Activated CD8-positive, alpha-beta memory T cell treated with anti-CD3 and anti-CD28 coated beads, Interleukin-2, amount 50 U/mL, for 4 hours (primary cell): ENCODE results near the gene STARD9.
"Not testable (repeated sequence)": the region's sequence is repeated elsewhere in the genome, so short reads cannot be mapped to it uniquely, and the experiment has no call there.

ENCODE experiments used
- DNase-seq: peaks from one replicate; pipeline ENCODE4 v3.0.0-alpha.2; 2020

Gene STARD9

DNA sequence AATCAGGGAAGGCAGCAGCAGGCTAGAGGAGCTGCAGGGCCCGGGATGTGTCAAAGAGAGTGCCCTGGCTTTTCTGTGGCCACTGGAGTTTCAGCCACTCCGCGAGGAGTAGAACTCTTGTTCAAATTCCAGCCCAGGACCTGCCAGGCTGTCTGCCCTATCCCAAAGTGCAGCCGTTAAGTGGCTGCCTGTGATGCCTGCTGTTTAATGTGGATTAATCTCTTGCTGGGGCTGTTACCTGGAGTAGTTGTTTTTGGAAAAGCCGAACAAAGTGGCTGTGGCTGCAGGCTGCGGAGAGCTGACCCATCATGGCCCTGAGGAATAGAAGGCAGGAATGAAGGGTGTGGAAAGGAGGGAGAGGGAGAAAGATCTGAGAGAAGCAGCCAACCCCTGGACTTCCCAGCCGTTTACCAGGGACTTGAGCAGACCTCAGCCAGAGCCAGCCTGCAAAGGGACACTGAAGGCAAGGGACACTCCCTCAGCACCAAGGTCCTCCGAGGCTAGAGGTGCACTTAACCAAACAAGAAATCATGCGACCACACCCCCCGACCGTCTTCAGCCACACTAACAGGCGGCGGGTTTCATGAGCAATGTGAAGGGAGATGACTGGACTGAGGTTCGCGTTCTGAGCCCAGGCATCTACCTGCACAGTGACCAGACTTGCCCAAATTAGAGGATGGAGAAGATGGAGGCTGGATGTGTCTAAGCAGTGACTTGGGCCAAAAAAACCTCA lies 156.9 kb downstream of the STARD9 start:
- DNase-seq: no peak

DNA sequence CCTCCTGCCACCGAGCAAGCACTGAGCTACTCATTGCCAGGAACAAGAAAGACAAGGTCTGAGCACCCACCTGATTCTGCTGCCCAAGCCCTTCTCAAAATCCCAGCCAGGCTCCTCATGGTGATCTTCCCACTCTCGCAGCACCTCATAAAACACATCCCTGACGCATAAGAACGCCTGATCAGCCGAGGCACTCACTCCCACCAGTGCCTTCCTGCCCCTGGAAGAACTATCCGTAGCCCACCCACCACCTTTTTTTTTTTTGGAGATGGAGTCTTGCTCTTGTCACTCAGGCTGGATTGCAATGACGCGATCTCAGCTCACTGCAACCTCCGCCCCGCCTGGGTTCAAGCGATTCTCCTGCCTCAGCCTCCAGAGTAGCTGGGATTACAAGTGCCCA lies 157.6 kb downstream of the STARD9 start:
- DNase-seq: no peak

DNA sequence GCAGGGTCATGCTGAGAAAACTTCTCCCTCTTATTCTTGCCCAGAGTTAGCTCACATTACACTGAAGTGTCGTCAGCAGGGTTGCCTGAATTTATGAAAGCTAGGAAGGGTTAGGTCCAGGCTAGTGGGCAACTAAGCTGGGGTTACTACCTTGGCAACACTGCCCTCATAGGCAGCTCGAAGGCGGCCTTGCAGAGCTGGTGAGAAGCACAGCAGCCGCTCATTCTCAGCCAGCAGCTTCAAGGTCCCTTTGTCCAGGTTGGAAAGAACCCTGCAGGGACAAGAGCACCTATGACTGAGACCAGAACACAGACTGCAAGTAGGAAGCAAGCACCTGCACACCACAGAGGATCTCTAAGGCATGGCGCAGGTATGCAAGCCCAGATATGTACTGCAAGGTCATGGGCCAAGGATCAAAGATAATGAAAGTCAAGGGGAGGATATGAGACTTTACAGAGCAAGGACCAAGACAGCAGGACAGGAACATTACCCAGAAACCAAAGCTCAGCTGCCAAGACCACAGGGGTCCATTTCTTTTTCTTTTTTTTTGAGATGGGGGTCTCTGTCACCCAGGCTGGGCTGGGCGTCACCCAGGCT lies 158.8 kb downstream of the STARD9 start:
- DNase-seq: no peak

DNA sequence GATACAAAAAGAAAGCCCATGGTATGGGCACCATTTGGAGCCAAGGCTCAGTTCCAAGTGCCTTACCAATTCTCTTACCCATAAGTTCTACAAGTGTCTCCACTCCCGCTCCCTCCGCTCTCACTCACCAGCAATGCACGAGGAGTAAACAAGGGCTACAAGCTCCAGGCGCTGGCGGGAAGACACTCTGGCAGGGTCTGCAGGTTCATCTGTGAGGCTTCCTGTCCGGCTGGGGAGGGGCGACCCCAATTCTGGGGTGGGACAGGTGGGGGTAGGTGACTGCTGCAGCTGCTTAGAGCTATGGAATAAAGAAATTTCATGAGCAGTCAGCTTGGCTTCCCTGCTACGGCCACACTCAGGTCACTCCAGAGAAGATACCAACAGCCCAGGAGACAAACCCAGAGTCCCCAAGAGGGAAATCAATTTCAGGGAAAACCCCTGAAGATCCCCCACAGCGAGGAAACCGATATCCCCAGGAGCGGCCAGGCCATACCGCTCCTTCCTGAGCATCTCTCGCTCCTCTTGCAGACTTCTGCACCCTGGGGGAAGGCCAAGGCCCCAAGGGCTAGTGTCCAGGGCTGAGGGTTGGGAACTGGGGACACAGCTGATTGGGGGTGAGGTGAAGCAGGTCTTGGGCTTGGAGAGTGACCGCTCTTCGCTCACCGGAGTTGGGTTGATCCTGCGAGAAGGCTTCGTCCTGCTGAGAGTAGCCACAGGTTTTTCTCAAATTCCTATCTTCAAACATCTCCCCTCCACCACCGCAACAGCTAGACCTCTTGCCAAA lies 160.2 kb downstream of the STARD9 start:
- no peak for DNase-seq

DNA sequence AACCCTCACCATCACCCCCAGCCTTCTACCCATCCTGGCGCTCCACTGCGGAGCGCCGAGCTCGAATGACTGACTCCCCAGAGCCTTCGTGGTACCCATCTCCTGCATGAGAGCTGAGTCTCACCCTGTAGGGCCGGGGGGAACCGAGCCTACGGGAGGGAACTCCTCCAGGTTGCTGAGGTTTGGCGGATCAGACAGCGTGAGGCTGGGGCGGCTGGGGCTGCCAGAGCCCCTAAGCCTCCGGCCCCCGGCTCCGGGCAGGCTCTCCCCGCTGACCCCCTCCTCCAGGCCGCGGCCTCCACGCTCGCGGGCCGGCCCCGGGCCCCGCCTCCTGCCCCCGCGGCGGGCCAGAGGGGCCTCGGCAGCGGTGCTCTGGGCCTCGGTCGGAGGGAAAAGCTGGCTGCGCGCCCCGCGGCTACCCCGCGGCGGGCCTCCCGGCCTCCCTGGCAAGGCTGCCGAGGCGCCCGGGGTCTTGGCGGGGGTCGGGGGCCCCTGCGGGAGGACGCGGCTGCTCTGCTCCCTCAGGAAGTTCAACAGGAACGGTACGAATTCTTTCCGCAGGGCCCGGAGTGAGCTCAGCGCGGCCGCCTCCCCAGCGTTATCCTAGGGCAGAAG lies 160.9 kb downstream of the STARD9 start:
- no peak for DNase-seq

DNA sequence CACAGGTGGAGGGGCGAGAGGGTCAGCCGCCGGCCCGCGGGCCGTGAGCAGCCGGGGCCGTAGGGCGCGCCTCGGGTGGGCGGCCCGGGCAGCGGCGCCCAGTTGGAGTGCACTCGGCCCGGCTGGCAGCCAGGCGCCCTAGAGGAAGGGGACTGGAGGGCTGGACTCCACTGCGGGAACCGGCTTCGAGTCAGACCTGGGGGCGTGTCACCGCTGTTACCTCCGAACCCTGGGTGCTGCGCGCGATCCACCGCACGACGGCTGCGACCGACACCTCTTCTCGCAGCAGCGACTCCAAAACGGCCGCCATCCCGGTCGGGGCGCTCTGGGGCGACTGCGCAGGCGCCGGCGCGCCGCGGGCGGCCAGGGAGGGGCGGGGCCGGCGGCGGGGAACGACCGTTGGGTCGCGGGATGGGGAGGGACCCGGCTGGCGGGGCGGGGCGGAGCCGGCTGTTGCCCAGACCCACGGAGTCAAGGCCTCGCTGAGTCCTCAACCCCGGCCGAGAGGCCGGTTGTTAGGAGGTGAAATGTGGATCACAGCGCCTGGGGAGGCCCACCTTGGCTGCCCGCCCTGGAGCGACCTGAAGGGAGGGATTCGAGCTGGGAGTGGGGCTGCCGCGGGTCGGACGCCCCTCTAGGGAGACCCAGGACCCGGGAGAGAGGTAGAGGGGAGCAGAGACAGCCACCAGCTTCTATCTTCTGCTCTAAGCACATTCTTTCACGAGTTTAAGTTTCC lies 161.6 kb downstream of the STARD9 start, which contains the start of gene CDAN1:
Gene CDAN1 (minus strand): TSS at position 336 of the 736 bp plus-strand sequence. CDS start 26 bp downstream, at position 310.
- DNase-seq: peak; percentile 93

DNA sequence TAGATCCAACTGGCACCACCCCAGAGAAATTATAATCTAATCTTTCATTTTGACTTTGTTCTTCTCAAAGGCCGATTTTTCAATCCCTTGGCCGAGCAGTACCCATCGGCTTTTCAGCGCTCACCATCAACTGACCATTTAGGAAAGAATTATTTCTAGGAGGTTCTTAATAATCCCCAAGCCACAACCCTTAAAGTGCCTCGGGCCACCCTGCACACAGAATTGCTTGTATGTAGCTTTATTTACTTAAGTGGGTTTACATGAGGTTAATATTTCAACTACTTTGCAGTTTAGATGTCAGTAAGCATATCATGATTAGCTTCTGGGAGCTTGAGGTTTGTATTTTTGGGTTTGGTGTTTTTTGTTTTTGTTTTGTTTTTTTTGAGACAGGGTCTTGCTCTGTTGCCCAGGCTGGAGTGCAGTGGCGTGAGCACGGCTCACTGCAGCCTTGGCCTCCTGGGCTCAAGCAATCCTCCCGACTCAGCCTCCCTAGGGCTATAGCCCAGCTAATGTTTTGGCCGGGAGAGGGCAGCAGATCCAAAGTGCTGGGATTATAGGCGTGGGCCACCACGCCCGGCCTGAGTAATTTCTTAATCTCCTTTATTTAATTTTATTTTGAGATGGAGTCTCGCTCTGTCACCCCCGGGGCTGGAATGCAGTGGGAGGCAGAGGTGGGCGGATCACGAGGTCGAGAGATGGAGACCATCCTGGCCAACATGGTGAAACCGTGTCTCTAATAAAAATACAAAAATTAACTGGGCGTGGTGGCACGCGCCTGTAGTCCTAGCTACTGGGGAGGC lies 162.3 kb downstream of the STARD9 start:
- DNase-seq: no peak

DNA sequence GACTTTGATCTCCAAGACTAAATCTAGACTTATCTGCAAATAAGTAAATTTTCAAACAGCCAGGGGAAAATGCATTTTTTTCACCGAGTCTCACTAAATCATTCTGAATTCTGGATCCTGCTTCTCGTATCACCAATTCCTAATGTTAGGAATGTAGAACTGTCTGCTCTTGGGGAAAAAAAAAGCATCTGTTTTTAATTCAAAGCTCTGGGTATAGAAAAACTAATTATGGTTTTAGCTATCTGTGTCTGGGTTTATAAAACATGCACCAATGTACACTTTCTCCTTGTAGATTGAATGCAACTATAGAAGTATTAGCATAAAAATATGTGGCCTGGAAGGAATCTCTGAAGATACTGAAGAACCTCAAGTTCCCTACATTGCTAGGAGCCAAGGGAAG lies 166.3 kb downstream of the STARD9 start:
- DNase-seq: no peak

DNA sequence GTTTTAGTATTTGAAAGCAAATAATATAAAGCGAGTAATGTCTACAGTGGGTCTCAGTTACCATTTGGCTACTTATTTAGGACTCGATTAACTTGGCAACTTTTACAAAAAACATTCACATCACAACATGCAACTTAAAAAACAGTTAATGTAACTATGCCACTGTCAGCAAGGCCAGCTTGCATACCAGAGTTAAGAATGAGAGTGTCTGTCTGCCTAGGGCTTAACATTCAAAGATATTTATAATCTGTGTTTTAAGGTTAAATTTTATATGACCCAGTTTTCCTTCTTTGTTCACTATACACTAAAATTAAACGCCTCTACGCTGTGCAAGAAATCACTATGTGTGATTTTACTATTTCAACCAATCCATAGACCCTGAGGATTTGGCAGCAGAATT lies 166.7 kb downstream of the STARD9 start:
- no peak for DNase-seq

DNA sequence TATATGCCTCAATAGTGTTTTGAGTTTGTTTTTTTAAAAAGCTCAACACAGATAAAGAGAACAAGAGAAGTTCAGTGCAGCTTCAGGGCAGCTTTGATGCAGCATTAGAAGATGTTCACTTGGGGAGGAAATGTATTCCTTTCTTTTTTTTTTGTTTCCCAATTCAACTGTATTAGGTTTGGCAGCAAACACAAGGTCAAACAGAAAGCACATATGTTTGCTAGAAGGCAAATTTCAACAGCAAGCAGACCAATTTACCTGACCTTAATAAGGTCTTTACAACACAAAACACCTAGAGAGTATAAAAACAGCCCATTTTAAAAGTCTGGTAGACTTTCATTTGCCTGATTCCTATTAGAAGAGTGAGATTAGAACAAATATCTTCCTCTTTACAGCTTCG lies 168.8 kb downstream of the STARD9 start:
- no peak for DNase-seq

DNA sequence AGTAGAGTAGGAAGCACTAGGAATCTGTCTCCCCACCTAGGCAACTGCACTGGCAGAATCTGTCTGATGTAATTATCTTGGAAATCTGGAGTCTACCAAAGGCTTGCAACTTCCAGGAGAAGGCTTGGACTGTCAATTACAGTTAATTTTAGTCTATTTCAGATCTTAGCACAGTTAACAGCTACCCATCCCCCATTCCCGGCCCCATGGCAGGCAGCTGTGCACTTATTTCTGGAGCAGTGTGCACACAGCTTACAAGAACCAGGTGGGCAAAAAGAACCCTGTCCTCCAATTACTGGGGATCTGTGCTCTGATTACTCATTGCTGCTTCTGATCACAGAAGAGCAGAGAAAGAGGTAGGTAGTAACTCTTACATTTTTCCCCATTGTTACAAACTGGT lies 173.9 kb downstream of the STARD9 start:
- no peak for DNase-seq

DNA sequence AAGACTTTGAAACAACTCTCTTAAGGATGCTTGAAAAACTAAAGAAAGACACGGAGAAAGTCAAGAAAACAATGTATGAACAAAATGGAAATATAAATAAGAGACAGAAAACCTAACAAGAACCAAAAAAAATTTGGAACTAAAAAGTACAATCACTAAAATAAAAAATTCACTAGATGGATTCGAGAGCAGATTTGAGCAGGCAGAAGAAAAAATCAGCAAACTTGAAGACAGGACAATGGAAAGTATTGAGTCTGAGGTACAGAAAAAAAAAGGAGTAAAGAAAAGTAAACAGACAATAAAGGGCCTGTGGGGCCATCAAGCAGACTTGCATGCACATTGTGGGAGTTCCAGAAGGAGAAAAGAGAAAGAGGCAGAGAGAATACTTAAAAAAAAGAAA lies 174.9 kb downstream of the STARD9 start:
- DNase-seq: no peak

DNA sequence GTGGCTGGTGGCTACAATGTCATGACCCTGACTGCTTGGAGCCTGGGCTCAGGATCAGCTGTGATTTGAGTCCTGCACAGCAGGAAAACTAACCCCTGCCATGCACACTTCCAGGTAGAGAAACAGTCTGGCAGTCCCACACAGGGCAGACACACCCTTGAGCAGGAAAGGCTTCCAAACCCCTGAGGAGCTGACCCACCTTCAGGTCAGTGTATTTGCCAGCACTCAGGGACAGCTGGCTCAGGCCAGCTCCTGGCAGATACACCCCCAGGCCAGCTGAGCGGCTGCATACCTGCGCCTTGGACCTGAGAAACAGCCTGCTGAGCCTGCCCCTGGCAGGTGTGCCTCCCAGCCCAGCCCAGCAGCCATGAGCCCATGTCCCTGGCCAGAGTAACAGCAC lies 183.7 kb downstream of the STARD9 start:
- DNase-seq: no peak

DNA sequence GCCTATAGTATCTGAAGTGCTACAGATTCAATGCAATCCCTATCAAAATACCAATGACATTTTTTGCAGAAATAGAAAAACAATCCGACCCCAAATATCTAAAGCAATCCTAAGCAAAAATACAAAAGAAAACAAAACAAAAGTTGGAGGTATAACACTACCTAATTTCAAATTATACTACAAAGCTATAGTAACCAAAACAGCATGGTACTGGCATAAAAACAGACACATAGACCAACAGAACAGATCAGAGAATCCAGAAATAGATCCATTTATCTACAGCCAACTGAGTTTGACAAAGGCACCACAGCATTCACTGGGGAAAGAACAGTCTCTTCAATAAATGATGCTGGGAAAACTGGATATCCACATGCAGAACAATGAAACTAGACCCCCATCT lies 185.4 kb downstream of the STARD9 start:
- DNase-seq: no peak

DNA sequence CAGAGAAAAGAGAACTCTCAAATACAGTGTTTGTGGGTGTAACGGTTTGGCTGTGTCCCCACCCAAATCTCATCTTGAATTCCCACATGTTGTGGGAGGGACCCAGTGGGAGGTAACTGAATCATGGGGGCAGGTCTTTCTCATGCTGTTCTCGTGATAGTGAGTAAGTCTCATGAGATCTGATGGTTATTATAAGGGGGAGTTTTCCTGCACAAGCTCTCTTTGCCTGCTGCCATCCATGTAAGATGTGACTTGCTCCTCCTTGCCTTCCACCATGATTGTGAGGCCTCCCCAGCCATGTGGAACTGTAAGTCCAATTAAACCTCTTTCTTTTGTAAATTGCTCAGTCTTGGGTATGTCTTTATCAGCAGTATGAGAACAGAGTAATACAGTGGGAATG lies 186.4 kb downstream of the STARD9 start:
- not testable (repeated sequence) for DNase-seq

DNA sequence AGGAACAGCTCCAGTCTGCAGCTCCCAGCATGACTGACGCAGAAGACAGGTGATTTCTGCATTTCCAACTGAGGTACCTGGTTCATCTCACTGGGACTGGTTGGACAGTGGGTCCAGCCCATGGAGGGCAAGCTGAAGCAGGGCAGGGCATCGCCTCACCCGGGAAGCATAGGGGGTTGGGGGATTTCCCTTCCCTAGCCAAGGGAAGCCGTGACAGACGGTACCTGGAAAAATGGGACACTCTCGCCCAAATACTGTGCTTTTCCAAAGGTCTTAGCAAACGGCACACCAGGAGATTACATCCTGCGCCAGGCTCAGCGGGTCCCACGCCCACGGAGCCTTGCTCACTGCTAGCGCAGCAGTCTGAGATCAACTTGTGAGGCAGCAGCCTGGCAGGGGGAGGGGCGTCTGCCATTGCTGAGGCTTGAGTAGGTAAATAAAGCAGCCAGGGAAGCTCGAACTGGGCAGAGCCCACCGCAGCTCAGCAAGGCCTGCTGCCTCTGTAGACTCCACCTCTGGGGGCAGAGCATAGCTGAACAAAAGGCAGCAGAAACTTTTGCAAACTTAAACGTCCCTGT lies 188.8 kb downstream of the STARD9 start:
- DNase-seq: not testable (repeated sequence)

DNA sequence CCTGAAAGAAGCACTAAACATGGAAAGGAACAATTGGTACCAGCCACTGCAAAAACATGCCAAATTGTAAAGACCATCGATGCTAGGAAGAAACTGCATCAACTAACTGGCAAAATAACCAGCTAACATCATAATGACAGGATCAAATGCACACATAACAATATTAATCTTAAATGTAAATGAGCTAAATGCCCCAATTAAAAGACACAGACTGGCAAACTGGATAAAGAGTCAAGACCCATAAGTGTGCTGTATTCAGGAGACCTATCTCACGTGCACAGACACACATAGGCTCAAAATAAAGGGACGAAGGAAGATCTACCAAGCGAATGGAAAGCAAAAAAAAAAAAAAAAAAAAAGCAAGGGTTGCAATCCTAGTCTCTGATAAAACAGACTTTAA lies 190.7 kb downstream of the STARD9 start:
- DNase-seq: not testable (repeated sequence)
